B cell (primary cell): Measurements from ENCODE around the gene IFT88.

ENCODE experiments used
- CTCF ChIP-seq: fragments of 200-600 bp; IDR thresholded peaks from one replicate; pipeline ENCODE4 v1.8.0; 2022; ENCODE audit warnings: antibody characterized with exemption, mild to moderate bottlenecking
- EZH2 ChIP-seq: IDR thresholded peaks from 2 replicates; pipeline ENCODE4 v1.6.1; 2012; ENCODE audit warnings: borderline replicate concordance, low read depth, mild to moderate bottlenecking, moderate library complexity, low read length; ENCODE audit not compliant: insufficient read depth, poor library complexity, severe bottlenecking

GRCh38 chr13:20607015-20607414 lies 40.1 kb downstream of the IFT88 start:
- TF ChIP-seq CTCF (no peak), EZH2 (no peak)
